Testis (tissue), 2 donors: Measurements from ENCODE around the gene KRT34.

Experiments
- POLR2A ChIP-seq: fragments of 450-650 bp; IDR thresholded peaks from one replicate; pipeline ENCODE4 v1.6.1; 2017; ENCODE audit warnings: antibody characterized with exemption, mild to moderate bottlenecking, moderate library complexity
- TF ChIP-seq, protein P1 (sequence below), 3 experiments: fragments of 450-650 bp in 2 of 3; fragments of 200-600 bp in 1 of 3; sonication (generic) in 1 of 3; IDR thresholded peaks; one replicate each; pipeline ENCODE4 v1.5.1; 2016 to 2019; ENCODE audit warnings: antibody characterized with exemption in 3 of 3, mild to moderate bottlenecking in 2 of 3, moderate library complexity in 1 of 3

DNA sequence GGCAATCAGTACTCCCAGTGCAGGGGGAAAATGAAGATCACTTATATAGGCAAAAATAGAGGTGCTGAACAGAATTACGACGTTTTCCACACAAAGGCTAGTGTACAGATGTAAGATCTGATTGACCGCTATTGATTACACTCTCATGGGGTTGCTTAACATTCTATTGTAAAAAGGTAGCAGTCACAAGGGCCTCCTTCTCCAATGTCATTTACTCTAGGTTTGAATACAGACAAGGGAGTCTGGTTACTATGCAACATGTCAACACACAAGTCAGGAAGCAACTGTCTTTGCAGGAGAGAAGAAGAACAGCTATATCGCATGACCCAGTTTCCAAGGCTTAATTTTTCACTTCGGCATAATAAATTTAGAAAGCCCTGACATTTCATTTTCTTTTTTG is 34.4 kb upstream of the KRT34 start:
- TF ChIP-seq, protein P1, sequence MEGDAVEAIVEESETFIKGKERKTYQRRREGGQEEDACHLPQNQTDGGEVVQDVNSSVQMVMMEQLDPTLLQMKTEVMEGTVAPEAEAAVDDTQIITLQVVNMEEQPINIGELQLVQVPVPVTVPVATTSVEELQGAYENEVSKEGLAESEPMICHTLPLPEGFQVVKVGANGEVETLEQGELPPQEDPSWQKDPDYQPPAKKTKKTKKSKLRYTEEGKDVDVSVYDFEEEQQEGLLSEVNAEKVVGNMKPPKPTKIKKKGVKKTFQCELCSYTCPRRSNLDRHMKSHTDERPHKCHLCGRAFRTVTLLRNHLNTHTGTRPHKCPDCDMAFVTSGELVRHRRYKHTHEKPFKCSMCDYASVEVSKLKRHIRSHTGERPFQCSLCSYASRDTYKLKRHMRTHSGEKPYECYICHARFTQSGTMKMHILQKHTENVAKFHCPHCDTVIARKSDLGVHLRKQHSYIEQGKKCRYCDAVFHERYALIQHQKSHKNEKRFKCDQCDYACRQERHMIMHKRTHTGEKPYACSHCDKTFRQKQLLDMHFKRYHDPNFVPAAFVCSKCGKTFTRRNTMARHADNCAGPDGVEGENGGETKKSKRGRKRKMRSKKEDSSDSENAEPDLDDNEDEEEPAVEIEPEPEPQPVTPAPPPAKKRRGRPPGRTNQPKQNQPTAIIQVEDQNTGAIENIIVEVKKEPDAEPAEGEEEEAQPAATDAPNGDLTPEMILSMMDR (IDR thresholded peaks at IDR 0.05): no peak
- TF ChIP-seq POLR2A: no peak
